ENCODE measurements around the gene PABPC3.
A peak's percentile ranks its signal among the peaks of the same experiment; 100 is the strongest.

The PABPC3 gene

GRCh38 chr13:25095851-25096453 lies at the start of gene PABPC3:
Gene PABPC3 (plus strand): TSS chr13:25096136. CDS start chr13:25096199, 63 bp downstream.
- Mint-ChIP-seq H3K9me3 (peaks cover 6% of the 10 kb centered on the region), H3K36me3 (no peaks in the 10 kb centered on the region), H3K4me1 (no peaks in the 10 kb centered on the region), H3K27me3 (peaks cover 22% of the 10 kb centered on the region), H3K27ac (no peak within 1 kb of the TSS), H3K4me3 (no peak within 1 kb of the TSS)

- H3K27me3 Mint-ChIP-seq = peaks cover 42% of the 10 kb centered on the region
- peak overlapping the region; percentile 31 for H3K4me3 Mint-ChIP-seq
- H3K36me3 Mint-ChIP-seq = peaks cover 2% of the 10 kb centered on the region
- H3K4me1 Mint-ChIP-seq = peaks cover 5% of the 10 kb centered on the region
- H3K9me3 Mint-ChIP-seq = peaks cover 12% of the 10 kb centered on the region
- H3K27ac Mint-ChIP-seq = no peak overlapping the region
These were observed 49.5 kb upstream of the PABPC3 start for GRCh38 chr13:25046274-25046984.

- Mint-ChIP-seq H3K27me3 (peaks cover 43% of the 10 kb centered on the region), H3K9me3 (peaks cover 14% of the 10 kb centered on the region), H3K4me3 (no peak overlapping the region), H3K4me1 (peaks cover 5% of the 10 kb centered on the region), H3K36me3 (peaks cover 2% of the 10 kb centered on the region), H3K27ac (no peak overlapping the region)
These were observed 48.9 kb upstream of the PABPC3 start for GRCh38 chr13:25046985-25047511.

- peaks cover 19% of the 10 kb centered on the region for H3K9me3 Mint-ChIP-seq
- H3K27me3 Mint-ChIP-seq = peaks cover 34% of the 10 kb centered on the region
- peaks cover 2% of the 10 kb centered on the region for H3K36me3 Mint-ChIP-seq
- H3K4me1 Mint-ChIP-seq = peaks cover 5% of the 10 kb centered on the region
- no peak overlapping the region for H3K4me3 Mint-ChIP-seq
- H3K27ac Mint-ChIP-seq = no peak overlapping the region
These were observed 44.9 kb upstream of the PABPC3 start for GRCh38 chr13:25051065-25051464.

- no peak overlapping the region for H3K4me3 Mint-ChIP-seq
- no peaks in the 10 kb centered on the region for H3K36me3 Mint-ChIP-seq
- H3K9me3 Mint-ChIP-seq = no peaks in the 10 kb centered on the region
- H3K4me1 Mint-ChIP-seq = no peaks in the 10 kb centered on the region
- no peak overlapping the region for H3K27ac Mint-ChIP-seq
- H3K27me3 Mint-ChIP-seq = peaks cover 6% of the 10 kb centered on the region
These were observed 36.8 kb upstream of the PABPC3 start for GRCh38 chr13:25059166-25059565.

GRCh38 chr13:25059958-25060357 lies 36.0 kb upstream of the PABPC3 start:
- Mint-ChIP-seq H3K4me1 (no peaks in the 10 kb centered on the region), H3K36me3 (no peaks in the 10 kb centered on the region), H3K27ac (no peak overlapping the region), H3K27me3 (peaks cover 9% of the 10 kb centered on the region), H3K9me3 (no peaks in the 10 kb centered on the region), H3K4me3 (no peak overlapping the region)

GRCh38 chr13:25062479-25062878 lies 33.5 kb upstream of the PABPC3 start:
- H3K27ac Mint-ChIP-seq = no peak overlapping the region
- H3K27me3 Mint-ChIP-seq = peaks cover 18% of the 10 kb centered on the region
- H3K36me3 Mint-ChIP-seq = no peaks in the 10 kb centered on the region
- H3K9me3 Mint-ChIP-seq = no peaks in the 10 kb centered on the region
- H3K4me1 Mint-ChIP-seq = no peaks in the 10 kb centered on the region
- H3K4me3 Mint-ChIP-seq = no peak overlapping the region

GRCh38 chr13:25064396-25064795 lies 31.5 kb upstream of the PABPC3 start:
- no peaks in the 10 kb centered on the region for H3K36me3 Mint-ChIP-seq
- no peaks in the 10 kb centered on the region for H3K9me3 Mint-ChIP-seq
- H3K4me3 Mint-ChIP-seq = no peak overlapping the region
- no peaks in the 10 kb centered on the region for H3K4me1 Mint-ChIP-seq
- peaks cover 25% of the 10 kb centered on the region for H3K27me3 Mint-ChIP-seq
- H3K27ac Mint-ChIP-seq = no peak overlapping the region

GRCh38 chr13:25065974-25066770 lies 29.8 kb upstream of the PABPC3 start:
- Mint-ChIP-seq H3K4me3 (no peak overlapping the region), H3K4me1 (no peaks in the 10 kb centered on the region), H3K27ac (no peak overlapping the region), H3K36me3 (no peaks in the 10 kb centered on the region), H3K9me3 (no peaks in the 10 kb centered on the region), H3K27me3 (peaks cover 33% of the 10 kb centered on the region)

- Mint-ChIP-seq H3K9me3 (no peaks in the 10 kb centered on the region), H3K4me3 (no peak overlapping the region), H3K27me3 (peaks cover 31% of the 10 kb centered on the region), H3K27ac (no peak overlapping the region), H3K4me1 (no peaks in the 10 kb centered on the region), H3K36me3 (no peaks in the 10 kb centered on the region)
These were observed 28.9 kb upstream of the PABPC3 start for GRCh38 chr13:25067064-25067463.

- Mint-ChIP-seq H3K36me3 (no peaks in the 10 kb centered on the region), H3K4me3 (no peak overlapping the region), H3K9me3 (no peaks in the 10 kb centered on the region), H3K27me3 (peaks cover 31% of the 10 kb centered on the region), H3K27ac (no peak overlapping the region), H3K4me1 (no peaks in the 10 kb centered on the region)
These were observed 27.1 kb upstream of the PABPC3 start for GRCh38 chr13:25068810-25069209.

- Mint-ChIP-seq H3K4me3 (no peak overlapping the region), H3K36me3 (no peaks in the 10 kb centered on the region), H3K27ac (no peak overlapping the region), H3K27me3 (peaks cover 31% of the 10 kb centered on the region), H3K4me1 (no peaks in the 10 kb centered on the region), H3K9me3 (no peaks in the 10 kb centered on the region)
These were observed 26.7 kb upstream of the PABPC3 start for GRCh38 chr13:25069236-25069635.

- no peaks in the 10 kb centered on the region for H3K4me1 Mint-ChIP-seq
- H3K27ac Mint-ChIP-seq = no peak overlapping the region
- no peaks in the 10 kb centered on the region for H3K36me3 Mint-ChIP-seq
- no peak overlapping the region for H3K4me3 Mint-ChIP-seq
- H3K9me3 Mint-ChIP-seq = no peaks in the 10 kb centered on the region
- peaks cover 30% of the 10 kb centered on the region for H3K27me3 Mint-ChIP-seq
These were observed 26.0 kb upstream of the PABPC3 start for GRCh38 chr13:25069911-25070310.

GRCh38 chr13:25080773-25081172 lies 15.2 kb upstream of the PABPC3 start:
- Mint-ChIP-seq H3K4me1 (no peaks in the 10 kb centered on the region), H3K4me3 (no peak overlapping the region), H3K27ac (no peak overlapping the region), H3K27me3 (peaks cover 10% of the 10 kb centered on the region), H3K36me3 (no peaks in the 10 kb centered on the region), H3K9me3 (no peaks in the 10 kb centered on the region)

- Mint-ChIP-seq H3K4me1 (no peaks in the 10 kb centered on the region), H3K36me3 (no peaks in the 10 kb centered on the region), H3K27me3 (peaks cover 7% of the 10 kb centered on the region), H3K9me3 (no peaks in the 10 kb centered on the region), H3K27ac (no peak overlapping the region), H3K4me3 (no peak overlapping the region)
These were observed 11.8 kb upstream of the PABPC3 start for GRCh38 chr13:25084096-25084495.
